Dermis microvascular lymphatic vessel endothelial cell (primary cell): ENCODE results near the gene P2RY6. TPM values are rescaled to one million over a fixed set of nuclear protein-coding genes. Genes with fewer than 3 reads are reported as not detected.
A peak's percentile ranks its signal among the peaks of the same experiment; 100 is the strongest.

Source experiments
- DNase-seq, 2 donors: peaks; one replicate each; pipeline versions ENCODE4 v3.0.0 to v3.0.0-alpha.2; 2010; ENCODE audit warnings: low read depth in 2 of 2
- total RNA-seq: library from RNA; depleted of rRNA; stranded (reverse); fragments of >200 nt; gene quantifications from 2 replicates; pipeline ENCODE4 v1.2.1, GENCODE V29; 2014

P2RY6 gene
- total RNA-seq, 1 donor from 2014 or later = 0.26 TPM

DNA sequence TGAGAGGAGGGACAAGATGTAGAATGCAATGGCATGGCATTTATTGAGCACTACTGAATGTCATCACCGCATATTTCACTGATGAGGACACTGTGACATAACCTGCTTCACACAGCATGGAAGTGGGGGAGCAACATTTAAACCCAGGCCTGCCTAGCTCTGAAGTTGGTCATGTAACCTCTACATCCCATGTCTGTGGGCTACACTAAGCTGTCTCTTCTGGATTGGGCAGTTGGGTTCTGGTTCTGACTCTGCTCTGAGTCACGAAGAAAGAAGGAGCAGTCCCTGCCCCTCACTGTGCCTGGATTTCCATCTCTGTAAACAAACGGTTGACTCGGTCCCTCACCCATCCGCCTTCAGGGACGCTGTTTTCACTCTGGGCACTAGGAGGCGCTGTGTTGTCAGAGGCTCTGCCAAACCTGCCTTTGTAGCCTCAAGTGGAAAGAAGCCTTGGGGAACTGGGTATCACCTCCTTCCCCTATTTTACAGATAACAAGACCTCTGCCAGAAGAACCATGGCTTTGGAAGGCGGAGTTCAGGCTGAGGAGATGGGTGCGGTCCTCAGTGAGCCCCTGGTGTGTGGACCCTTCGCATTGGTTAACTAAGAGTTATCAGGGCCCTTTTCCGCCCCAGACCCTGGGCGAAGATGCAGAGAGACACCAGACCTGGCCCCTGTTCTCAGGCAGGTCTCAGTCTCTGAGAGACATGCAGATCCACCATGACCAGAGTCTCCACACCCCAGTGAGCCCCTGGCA lies 23.3 kb downstream of the P2RY6 start:
- peak in 1 of 2 donors; percentile 68 for DNase-seq

- no peak for DNase-seq
These were observed 23.8 kb downstream of the P2RY6 start for GRCh38 chr11:73295996-73296318.

DNA sequence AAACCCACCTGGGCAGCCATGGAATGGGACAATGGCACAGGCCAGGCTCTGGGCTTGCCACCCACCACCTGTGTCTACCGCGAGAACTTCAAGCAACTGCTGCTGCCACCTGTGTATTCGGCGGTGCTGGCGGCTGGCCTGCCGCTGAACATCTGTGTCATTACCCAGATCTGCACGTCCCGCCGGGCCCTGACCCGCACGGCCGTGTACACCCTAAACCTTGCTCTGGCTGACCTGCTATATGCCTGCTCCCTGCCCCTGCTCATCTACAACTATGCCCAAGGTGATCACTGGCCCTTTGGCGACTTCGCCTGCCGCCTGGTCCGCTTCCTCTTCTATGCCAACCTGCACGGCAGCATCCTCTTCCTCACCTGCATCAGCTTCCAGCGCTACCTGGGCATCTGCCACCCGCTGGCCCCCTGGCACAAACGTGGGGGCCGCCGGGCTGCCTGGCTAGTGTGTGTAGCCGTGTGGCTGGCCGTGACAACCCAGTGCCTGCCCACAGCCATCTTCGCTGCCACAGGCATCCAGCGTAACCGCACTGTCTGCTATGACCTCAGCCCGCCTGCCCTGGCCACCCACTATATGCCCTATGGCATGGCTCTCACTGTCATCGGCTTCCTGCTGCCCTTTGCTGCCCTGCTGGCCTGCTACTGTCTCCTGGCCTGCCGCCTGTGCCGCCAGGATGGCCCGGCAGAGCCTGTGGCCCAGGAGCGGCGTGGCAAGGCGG lies 24.5 kb downstream of the P2RY6 start:
- no peak for DNase-seq

DNA sequence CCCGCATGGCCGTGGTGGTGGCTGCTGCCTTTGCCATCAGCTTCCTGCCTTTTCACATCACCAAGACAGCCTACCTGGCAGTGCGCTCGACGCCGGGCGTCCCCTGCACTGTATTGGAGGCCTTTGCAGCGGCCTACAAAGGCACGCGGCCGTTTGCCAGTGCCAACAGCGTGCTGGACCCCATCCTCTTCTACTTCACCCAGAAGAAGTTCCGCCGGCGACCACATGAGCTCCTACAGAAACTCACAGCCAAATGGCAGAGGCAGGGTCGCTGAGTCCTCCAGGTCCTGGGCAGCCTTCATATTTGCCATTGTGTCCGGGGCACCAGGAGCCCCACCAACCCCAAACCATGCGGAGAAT lies 25.1 kb downstream of the P2RY6 start:
- DNase-seq = no peak

DNA sequence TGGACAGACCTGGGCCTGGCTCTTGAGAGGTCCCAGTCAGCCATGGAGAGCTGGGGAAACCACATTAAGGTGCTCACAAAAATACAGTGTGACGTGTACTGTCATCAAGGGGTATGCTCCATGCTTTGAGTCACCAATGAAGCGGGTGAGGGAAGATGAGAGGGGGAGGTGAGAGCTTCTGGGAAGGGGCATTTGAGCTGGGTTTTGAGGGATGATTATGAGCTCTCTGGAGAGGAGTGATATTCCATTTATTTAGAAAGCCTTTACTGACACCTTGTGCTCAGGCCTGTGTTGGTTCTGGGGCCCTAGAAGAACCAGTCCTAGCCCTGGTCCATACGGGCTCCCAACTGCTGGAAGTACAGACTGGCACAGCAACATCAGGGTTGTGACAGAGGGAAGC lies 25.6 kb downstream of the P2RY6 start:
- no peak for DNase-seq

DNA sequence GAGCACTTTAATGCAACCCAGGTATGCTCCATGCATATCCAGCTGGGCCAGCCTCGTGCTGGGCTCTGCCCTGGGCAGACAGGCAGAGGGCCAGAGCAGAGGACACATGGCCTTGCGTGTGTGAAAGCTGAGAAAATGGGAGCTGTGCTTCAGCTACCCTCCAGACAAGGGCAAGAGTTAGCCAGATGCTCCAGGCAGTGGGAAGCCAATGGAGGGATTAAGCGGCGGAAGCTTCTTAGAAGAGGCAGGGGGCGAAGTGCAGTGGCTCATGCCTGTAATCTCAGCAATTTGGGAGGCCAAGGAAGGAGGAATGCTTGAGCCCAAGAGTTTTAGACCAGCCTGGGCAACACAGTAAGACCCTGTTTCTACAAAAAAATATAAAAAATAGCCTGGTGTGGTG lies 26.1 kb downstream of the P2RY6 start:
- no peak for DNase-seq

DNA sequence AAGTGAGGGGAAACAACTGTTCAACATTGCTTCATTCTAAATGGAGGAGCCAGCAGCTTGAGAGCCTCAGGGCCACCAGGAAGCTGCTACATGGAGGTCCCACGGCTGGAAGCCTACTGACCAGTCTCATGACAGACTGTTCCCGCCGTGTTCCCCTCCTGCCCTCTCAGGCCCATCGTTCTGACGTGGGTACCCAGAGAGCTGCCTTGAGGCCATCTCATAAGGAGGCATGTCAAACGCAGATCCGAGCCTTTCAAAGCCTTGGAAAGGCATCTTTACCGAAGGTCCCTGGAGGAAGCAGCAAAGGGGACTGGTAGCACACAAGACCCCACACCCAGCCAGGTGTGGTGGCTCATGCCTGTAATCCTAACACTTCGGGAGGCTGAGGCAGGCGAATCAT lies 27.6 kb downstream of the P2RY6 start:
- no peak for DNase-seq

DNA sequence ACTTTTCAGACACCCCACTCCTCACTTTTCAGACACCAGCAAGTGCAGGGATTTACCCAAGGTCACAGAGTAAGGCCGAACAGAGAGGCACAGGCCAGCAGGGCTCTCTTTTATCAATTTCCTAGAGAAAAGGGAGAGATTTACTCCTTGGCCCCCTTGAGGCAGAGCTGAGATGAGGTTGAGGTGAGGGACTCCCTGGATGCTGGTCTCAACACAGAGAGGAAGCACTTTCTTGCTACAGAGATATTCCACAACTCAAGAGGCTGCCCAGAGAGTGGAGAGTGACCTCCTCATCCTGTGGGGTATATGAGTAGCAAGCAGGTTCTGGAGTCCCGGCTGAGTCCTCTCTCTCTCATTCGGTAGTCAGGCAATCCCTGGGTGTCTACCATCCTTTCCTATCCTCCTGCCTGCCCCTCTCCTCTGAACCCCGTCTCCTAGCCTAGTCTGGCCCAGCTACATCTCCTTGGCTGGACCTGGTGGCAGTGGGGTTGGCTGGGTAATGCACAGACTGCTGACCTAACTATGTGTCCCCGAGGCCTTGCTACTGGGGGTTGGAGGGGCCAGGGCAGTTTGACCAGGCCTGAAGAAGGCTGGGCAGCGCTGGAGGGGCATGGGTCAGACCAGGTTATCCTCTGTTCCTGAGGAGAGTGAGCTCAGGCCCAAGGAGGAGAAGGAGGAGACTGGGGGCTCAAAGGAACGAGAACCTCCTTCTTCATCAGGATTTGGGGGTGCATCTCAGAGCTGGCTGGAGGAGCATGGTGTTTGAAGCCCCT lies 34.1 kb downstream of the P2RY6 start:
- DNase-seq = no peak

- no peak for DNase-seq
These were observed 34.8 kb downstream of the P2RY6 start for GRCh38 chr11:73306977-73307322.

- DNase-seq = peak; percentile 96 to 99
These were observed 35.3 kb downstream of the P2RY6 start for GRCh38 chr11:73307323-73308002.

DNA sequence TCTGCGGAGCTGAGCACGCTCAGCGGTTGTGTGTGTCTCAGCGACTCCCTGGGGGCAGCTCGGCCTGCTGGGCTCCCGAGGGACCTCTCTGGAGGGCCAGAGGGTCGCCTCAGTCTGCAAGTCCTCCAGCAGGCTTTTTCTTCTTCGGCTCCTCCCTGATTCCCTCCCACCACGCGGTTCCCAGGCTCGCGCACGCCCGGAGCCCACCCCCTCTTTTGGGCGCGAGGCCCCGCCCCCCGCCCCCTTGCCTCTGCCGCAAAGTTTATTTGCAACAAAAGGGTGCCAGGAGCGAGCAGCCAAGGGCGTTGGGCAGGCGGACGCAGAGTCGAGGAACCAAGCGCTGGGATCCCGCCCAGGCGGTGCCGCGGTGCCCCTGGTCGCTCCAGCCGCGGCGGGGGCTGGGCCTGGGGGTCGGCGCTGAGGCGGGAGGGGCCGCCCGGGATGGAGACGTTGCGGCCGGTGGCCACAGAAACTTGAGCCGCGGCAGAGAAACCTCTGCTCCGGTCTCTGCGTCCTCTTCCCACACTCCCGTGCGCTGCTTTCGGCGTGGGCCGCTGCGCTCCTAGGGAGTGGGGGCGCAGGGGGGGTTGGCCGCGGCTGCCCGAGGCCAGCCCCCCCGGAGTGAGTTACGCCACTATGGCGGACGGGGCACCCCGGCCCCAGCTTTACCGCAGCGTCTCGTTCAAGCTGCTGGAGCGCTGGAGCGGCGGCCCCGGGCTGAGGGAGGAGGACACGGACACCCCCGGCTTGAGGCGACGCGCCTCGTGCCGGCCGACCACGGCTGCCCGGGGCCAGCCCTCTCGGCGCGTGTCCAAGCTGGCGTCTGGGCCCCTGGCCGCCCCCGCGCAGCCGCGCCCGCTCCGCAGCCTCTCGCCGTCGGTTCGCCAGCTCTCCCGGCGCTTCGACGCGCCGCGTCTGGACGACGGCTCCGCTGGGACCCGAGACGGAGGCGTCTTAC lies 36.1 kb downstream of the P2RY6 start, which contains the start of gene ARHGEF17:
Gene ARHGEF17 (plus strand): TSS at position 274 of the 958 bp plus-strand sequence. CDS start 363 bp downstream, at position 637.
- peak in 1 of 2 donors; percentile 88 for DNase-seq

GRCh38 chr11:73308961-73309919 lies 37.1 kb downstream of the P2RY6 start:
- peak; percentile 73 to 96 for DNase-seq

GRCh38 chr11:73310076-73310475 lies 37.9 kb downstream of the P2RY6 start:
- DNase-seq = no peak

DNA sequence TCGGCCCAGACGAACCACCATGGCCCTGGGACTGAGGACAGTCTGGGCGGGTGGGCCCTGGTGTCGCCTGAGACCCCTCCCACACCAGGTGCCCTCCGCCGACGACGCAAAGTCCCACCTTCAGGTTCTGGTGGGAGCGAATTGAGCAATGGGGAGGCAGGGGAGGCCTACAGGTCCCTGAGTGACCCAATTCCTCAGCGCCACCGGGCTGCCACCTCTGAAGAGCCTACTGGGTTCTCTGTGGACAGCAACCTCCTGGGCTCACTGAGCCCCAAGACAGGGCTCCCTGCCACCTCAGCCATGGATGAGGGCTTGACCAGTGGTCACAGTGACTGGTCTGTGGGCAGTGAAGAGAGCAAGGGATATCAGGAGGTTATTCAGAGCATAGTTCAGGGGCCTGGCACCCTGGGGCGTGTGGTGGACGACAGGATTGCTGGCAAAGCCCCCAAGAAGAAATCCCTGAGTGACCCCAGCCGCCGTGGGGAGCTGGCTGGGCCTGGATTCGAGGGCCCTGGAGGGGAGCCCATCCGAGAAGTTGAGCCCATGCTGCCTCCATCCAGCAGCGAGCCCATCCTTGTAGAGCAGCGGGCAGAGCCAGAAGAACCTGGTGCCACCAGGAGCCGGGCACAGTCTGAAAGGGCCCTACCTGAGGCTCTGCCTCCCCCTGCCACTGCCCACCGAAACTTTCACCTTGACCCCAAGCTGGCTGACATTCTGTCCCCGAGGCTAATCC lies 38.7 kb downstream of the P2RY6 start:
- no peak for DNase-seq

DNA sequence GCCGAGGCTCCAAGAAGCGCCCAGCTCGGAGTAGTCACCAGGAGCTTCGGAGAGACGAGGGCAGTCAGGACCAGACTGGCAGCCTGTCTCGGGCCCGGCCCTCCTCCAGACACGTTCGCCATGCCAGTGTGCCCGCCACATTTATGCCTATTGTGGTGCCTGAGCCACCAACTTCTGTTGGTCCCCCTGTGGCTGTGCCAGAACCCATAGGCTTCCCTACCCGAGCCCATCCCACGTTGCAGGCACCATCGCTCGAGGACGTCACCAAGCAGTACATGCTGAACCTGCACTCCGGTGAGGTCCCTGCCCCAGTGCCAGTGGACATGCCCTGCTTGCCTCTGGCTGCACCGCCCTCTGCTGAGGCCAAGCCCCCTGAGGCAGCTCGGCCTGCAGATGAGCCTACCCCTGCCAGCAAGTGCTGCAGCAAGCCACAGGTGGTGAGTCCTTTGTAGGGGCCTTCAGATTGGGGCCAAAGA lies 39.3 kb downstream of the P2RY6 start:
- DNase-seq = no peak

- DNase-seq = no peak
These were observed 39.9 kb downstream of the P2RY6 start for GRCh38 chr11:73312036-73312435.

- no peak for DNase-seq
These were observed 40.8 kb downstream of the P2RY6 start for GRCh38 chr11:73312851-73313327.

- peak in 1 of 2 donors; percentile 42 for DNase-seq
These were observed 41.5 kb downstream of the P2RY6 start for GRCh38 chr11:73313652-73314051.
